GM18868 (cell line): ENCODE results near the gene ABHD15.
A peak's percentile ranks its signal among the peaks of the same experiment; 100 is the strongest.

Experiments used
- ATAC-seq: cut with Tn5 transposase; IDR thresholded peaks from one replicate; pipeline ENCODE4 v1.9.1; 2021; ENCODE audit warnings: mild to moderate bottlenecking, moderate library complexity; ENCODE audit not compliant: unreplicated experiment

ABHD15 gene

DNA sequence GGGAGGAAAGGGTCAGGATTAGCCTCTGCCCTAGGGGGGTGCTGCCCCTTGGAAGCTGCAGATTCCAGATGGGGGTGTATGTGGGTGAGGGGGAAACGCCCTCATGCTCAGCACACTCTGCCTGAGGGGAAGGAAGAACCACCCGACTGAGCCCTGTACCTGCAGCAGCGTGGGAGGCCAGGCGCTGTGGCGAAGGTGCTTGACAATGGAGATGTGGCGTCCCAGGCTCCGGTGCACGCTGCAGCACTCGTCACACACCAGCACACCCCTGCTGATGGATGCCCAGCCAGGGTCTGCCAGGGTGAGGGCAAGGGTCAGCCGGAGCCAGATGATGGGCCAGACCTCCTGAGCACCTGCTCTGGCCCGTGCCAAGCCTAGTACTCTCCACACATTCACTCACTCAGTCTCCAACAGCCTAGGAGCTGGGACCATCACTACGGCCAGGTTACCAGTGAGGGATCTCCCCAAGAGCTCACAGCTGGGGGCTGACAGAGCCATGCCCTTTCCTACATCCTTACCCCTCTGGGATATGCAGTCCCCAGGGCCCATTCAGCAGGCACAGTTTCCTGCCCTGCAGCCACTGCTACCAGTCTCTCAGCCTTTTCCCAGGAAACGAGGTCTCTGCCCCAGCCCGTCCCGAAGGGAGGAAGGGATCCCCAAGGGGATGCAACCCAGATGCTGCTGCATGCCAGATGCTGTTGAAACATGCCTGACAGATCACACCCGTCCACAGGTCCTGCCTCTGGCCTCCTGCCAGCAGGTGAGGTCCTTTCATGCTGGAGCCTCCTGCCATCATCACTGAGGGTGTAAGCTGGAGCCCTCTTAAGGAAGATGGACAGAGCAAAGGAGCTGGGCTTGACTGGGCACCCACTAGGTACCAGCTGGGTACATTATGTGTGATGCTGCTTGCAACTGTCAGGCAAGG lies 16.7 kb upstream of the ABHD15 start:
- ATAC-seq, result no peak

DNA sequence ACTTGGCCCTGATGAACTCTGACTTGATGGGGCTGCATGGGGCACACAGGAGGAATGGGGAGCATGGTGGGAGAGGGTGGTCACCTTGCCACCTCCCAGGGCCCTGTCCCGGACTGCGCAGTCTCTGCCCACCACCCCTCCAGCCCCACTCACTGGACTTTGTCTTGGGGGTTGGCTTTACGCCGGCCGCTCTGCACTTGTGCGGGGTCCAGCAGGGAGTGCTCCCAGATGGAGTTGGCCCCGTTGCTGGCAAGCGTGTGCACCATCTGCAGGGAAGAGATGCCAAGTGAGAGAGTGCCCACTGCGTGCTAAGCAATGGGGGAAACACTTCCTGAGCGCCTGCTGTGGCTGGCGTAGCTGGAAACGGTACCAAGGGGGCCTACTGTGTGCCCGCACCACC lies 15.9 kb upstream of the ABHD15 start:
- ATAC-seq, result no peak

DNA sequence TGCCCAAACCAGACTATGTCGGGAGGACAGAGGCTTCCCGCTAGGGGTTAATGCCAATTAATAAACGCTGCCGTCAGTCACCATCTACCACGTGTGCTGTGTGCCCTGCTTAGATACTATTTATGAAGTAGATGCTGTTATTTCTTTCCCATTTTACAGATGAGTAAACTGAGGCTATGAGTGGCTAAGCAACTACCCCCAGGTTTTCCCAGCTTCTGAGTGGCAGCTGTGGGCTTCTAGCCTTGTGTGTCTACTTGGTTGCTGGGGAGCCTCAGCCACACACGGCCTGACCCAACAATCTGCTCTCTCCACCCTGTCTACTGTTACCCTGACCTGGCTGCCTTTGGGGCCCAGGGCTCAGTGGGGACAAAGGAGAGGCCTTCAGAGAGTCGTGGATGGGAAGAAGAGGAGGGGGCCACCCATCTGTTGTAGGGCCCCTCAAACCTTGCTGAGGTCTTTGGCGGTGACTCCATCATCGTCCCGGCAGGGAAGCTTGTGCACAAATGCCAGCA lies 15.5 kb upstream of the ABHD15 start:
- no peak for ATAC-seq

DNA sequence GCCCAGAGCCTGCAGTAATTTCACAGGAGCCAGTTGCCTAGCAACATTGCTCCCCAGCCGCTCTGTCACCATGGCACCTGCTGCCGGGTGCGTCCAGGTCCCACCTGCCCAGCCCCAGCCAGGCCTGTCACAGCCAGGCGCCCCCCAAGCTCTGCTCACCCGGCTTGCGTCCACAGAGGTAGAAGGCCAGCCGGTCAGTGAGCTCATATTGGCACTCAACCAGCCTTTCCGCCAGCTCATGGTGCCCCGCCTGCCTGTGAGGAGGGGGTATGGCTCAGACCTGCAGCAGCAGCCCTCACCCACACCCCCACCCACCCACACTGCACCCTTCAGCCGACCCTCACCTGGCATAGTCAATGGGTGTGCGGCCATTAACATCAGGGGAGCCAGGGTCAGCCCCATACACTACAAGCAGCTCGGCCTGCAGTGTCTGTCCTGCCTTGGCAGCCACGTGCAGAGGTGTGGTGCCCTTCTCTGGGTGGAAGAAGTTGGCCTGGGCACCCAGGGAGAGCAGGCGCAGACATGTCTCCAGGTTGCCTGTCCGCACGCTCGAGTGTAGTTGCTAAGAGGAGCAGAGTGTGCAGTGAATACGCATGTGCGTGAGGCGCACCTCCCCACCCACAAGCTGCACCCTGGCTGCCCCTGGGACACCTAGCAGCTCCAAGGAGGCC lies 14.9 kb upstream of the ABHD15 start:
- ATAC-seq, result no peak

DNA sequence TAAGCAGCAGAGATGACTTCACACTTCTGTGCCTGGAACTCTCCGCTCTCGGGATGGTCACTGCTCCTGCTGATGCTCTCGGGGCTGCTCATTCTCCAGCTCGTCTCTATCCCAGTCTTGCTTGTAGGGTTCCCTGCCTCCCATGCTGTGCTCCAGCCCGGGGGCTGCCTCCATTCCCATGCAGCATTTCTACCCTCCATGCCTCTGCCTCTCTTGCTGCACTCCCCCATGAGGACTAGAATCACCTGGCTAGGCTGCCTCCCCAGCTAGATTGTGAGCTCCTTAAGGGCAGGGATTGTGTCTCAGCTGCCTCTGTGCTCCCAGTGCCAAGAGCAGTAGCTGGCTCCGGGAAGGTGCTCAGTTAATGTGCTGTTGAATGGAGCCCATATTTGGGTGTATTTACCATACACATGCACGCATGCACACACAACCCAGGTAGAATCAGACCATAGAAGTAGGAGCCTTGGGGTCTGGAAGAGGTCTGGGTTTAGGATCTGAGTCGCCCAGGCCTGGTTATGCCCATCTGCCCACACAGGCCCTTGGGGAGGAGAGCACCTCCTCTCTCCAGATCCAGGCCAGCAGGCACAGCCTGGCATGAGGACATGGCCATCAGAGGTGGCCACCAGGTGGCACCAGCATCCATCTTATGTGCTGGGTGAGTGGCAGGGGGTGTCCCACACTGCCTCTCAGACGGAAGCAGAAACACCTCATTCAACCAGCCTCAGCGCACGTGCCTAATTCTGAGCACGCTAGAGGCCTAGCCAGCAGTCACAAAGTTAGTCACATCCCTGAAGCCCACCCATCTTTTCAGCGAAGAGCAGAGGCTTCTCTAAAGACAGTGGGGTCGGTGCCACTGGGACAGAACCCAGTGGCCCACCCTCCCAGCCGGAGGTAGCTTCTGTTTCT lies 13.3 kb upstream of the ABHD15 start:
- peak; percentile 82 for ATAC-seq

DNA sequence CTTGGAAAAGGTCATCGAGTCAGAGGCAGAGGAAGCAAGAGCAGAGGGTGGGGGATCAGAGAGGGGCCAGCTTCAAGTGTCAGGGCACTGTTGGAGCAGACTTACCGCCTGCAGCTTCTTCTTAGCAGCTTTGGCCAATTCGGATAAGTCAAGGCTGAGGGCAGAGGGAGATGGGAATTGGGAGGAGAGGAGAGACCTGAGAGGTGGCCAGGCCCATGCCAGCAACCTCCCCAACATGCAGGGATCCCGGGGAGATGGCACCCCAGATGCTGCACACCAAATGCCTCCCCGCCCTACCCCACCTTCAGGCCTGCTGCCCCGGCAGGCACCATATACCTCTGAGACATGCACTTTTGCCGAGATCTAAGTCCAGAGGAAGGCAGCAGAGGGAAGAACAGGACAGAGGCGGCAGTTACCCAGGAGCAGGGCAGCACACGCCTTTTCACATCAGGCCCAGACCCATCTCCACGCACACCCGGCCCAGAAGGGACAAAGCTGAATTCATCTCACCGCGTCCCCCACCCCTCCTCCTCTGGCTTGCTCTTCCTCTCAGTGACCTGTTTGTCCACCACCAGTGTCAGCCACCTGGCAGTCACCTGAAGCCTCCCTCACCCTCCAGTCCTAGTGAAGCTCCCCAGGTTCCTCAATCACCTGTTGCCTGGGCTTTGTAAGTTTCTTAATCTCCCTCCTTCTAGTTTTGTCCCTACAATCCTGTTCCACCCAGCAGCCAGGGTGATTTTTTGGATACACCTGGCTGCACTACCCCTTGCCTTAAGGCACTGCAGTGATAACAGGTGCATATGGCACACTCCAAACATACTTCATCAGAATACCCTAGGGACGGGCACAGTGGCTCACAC lies 12.0 kb upstream of the ABHD15 start:
- no peak for ATAC-seq

DNA sequence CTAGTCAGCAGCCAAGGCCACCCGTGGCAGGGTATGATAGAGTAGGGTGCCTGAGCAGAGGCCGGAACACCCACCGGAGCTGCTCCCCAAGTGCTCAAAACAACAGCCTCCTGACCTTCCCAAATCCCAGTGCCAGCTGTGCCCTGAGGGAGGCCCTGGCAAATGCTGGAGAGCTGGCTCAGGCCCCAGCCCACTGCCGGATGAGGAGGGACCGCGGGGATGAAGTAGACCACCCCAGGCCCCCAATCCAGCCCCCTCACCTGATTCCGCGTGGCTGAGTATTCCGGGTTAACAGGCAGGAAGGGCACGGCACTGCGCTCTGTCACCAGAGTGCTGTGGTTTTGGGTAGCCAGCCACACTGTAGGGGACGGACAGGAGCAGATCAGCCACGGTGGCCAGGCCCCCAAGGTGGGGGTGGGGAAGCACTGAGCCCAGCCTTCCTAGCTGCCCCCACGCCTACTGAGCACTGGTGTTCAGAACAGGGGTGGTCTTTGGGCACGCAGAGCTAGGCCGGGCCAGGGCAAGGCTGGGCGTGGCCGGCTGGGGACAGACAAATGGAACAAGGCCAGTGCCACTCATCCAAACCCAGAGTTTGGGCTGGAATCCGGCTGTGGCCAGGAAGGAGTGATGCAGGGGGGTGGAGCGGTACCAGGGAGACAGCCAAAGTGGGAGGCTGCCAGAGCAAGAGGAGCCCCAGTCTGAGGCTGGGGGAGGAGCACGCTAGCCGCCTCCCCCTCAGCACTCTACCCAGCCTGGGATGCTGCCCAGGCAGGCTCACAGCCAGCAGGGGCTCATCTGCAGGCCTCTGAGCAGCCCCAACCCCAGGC lies 10.8 kb upstream of the ABHD15 start:
- no peak for ATAC-seq

DNA sequence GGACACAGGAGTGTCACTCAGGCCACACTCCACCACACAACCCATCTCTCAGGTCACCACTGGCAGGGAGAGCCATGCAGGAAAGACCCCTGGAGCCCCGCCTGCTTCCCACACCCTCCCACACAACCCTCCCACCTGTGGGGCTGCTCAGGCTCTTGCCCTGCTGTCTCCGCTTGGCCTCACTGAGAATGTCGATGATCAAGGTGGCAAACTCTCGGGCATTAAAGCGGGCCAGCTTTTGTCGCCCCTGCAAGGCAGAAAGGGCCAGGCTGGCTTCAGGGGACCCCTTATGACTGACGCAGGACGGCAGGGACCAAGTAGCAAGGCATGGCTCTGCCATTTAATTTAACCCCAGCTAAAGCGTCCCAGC lies 10.1 kb upstream of the ABHD15 start:
- ATAC-seq, result no peak

DNA sequence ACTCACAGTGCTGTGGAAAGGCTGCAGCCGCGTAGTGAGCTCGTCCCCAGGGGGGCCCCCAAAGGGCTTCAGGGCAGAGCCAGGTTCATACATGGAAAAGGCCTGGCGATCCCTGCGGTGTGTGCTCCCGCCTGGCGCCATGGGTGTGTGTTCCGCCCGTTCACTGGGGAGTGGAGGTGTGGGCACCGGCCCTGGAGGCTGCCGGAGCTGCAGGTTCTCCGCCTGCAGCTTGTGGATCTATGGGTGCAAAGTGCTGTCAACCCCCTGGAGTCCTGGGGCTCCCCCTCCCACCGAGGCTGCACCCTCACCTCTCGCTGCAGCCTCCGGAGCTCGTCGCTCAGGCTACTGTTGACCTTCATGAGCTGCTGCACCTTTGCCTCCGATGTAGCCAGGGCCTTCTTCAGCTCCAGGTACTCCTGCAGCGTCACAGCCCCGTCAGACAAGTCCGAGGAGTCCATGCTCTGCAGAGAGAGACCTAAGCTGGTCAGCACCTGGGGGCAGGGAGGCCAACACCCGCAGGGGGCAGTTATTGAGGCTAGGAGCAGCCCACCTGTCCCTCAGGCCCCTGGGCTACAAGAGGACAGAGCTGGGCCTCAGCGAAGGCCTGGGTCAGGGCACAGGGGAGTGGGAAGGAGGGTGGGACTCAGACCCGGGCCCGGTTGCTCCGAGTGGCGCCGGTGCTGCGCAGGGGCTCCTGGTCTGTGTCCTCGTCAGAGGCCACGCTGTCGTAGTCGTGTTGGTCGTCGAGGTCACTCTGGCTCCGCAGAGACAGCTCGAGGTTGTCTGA lies 9.6 kb upstream of the ABHD15 start:
- ATAC-seq, result no peak

DNA sequence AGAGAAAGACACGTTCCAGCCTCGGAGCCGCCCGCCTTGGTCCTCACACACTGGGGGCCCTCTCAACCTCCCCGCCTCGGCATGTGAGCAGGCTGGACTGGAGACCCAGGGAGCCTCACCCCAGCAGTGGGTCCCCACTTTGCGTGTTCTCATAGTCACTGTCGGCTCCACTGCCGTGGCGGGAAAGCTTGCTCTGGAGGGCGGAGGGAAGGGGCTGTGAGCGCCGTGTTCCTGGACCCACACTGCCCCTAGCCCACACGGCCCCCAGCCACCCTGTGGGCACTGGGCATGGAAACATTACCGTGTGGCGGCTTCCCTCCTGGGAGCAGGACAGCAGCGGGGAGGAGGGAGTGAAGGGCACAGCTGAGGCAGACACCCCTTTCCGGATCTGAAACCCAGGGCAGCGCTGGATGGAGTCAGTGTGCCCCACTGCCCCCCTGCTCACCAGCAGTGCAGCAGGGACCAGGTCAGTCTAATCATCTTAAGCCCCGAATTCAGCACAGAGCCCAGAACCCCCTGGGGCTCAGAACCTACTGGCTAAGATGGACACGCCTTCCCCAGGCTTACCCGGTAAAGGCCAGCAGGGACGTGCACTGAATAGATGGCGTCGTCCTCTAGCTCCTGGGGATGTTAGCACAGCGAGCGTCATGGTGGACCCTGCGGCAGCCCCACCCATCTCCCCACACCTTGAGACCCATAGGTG lies 8.8 kb upstream of the ABHD15 start:
- ATAC-seq, result no peak

DNA sequence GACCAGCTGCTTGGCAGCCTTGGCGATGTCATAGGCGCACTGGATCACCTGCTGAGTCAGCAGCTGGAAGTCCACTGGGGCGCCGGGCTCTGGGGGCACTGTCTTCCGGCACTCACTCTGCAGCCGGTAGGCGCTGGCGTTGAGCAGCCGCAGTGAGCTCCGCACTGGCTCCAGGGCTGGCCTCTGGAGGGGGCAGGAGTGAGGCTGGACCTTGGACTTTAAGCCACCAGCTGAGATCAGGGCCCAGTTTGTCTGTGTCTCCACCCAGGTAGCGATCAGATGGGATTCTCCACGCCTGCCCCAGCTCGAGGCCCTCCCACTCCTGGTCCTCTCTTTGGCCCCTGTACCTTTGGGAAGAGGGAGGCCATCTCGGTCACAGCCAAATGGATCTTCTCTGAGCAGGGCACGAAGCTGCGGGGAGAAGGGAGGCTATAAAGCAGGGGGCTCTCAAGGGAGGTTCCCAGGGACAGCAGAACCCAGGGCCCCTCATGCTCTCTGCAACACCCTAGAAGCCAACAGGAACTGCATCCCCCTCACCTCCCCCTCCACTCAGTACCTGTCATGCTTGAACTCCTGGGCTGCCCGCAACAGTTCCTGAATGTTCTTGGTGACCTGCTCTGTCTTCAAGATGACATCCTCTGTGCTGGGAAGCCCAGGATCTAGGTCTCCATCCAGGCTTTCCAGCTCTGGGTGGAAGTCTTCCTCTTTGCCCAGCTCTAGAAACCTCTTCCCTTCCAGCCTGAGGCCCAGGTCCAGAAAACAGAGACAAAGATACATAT lies 8.1 kb upstream of the ABHD15 start:
- ATAC-seq, result no peak

DNA sequence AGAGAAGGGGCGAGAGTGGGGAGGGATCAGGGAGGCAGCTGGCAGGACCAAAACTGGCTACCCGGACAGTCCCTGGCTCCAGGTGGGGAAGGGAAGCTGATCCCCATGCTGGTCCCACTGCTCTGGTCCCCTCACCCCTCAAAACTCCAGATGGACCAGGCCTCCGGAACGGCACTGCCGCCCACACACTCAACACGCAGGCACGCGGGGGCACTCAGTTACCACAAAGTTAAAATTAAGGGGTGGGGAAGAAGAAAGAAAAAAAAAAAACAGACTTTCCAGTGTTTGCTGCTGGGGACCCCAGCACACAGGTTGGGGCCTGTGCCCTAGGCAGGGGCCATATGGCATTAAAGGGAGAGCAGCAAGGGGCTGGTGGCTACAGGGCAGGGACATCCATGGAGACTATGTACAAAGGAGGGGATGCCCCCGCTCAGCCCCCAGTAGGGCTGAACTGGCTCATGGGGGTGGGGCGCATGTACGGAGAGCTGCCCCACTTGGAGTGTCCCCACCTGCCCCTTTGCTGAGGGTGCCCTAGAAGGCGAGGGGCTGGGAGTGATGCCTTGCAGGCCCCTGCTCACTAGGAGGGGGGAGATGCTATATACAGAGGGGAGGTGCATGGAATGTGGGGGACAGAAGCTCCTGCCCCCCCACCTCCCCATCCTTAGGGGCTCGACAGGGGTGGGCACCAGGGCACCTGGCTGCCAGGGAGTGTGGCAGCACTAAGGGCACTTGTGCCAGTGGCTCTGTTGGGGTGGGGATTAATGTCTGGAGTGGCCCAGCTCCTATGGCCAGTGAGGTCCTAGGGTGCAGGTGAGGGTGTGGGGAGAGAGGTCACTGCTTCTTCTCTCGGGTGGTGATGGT lies 7.3 kb upstream of the ABHD15 start:
- no peak for ATAC-seq

DNA sequence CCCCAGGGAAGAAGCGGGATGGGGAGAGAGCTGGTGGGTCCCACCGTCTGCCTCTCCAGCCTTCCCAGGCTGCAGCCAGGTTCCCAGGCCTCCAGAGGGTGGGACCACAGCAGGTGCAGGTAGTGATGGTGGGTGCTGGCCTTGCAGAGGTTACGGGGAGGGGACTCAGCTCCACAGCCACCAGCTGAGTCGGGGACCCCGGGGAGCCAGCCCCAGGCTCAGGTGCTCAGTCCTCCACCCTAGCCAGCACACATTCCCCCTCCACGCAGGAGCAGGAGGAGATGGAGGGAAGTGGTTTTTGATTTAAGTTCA lies 6.7 kb upstream of the ABHD15 start:
- ATAC-seq, result no peak

DNA sequence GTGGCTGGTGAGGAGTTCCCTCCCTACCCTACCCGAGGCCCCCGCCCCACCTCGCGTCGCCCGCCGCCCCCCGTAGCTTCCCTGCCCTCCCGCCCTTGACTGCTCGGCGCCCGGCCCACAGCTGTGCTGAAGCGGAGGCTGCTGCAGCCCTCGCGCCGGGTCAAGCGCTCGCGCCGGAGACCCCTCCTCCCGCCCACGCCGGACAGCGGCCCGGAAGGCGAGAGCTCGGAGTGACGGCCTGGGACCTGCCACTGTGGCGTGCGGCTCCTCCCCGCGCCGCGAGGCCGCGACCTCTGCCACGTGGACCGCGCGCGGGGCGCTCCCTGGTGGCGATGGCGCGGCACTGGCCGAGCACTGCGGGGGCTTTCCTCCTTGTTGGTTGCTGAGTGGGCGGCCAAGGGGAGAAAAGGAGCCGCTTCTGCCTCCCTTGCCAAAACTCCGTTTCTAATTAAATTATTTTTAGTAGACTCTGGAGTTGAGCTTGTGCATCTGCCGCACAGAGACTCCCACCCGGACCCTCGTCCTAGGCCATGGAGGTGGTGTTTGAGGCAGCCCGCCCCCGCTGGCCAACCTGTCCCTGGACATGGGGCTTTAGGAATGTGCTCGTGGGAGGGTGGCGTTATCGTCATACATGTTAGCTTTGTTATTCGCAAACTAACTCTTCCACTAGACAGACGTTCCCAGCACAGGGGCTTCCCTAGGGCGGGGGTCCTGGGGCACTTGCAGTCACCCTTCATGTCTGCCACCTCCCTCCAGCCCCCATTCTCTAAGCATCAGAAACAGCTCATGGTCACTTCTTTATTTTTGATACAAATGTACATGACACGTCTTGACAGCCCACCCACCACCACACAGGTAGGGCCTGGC lies 6.1 kb upstream of the ABHD15 start:
- ATAC-seq, result no peak

DNA sequence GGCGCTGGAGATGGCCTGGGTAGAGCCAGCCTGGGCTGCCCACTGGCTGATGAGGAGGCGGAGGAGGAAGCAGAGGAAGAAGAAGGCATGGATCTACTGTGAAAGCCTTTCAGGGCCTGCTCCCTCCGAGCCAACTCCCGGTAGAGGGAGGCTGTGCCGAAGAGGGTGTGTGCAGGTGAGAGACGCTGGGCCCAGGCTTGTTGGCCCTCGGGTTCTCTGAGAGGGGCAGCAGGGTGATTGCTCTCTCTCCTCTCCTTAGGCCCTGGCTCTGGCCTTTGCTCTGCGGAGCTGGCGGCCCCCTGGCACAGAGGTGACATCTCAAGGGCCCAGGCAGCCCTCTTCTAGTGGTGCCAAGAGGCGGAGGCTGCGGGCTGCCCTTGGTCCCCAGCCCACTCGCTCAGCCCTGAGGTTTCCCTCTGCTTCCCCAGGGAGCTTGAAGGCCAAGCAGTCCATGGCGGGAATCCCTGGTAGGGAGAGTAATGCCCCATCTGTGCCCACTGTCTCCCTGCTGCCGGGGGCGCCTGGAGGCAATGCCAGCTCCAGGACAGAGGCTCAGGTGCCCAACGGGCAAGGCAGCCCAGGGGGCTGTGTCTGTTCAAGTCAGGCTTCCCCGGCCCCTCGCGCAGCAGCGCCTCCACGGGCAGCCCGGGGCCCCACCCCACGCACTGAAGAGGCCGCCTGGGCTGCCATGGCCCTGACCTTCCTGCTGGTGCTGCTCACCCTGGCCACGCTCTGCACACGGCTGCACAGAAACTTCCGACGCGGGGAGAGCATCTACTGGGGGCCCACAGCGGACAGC lies 5.2 kb upstream of the ABHD15 start:
- ATAC-seq, result no peak
